Measurements from ENCODE around the gene TMEM158.

DNA sequence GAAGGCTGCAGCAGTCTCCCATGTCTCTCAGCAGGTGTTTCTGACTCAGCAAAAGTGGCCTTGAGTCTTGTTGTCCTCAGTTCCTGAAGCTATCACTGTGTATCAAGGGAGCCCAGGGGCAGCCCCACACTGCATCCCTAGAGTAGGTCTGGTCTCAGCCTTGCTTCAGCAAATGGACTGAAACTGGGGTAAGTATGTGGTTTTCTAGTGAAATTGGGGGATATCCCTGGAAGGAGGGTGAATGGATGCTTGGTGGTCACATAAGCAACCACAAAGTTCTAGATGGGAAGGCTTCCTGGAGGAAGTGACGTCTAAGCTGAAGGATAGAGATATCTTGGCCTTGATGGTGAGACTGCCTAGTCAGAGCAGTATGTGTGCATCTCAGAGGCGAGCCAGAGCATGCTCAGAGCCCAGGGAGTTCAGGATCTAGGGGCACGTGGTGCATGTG is 38.4 kb downstream of the TMEM158 start:
- TF ChIP-seq, protein P1, sequence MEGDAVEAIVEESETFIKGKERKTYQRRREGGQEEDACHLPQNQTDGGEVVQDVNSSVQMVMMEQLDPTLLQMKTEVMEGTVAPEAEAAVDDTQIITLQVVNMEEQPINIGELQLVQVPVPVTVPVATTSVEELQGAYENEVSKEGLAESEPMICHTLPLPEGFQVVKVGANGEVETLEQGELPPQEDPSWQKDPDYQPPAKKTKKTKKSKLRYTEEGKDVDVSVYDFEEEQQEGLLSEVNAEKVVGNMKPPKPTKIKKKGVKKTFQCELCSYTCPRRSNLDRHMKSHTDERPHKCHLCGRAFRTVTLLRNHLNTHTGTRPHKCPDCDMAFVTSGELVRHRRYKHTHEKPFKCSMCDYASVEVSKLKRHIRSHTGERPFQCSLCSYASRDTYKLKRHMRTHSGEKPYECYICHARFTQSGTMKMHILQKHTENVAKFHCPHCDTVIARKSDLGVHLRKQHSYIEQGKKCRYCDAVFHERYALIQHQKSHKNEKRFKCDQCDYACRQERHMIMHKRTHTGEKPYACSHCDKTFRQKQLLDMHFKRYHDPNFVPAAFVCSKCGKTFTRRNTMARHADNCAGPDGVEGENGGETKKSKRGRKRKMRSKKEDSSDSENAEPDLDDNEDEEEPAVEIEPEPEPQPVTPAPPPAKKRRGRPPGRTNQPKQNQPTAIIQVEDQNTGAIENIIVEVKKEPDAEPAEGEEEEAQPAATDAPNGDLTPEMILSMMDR (conservative IDR thresholded peaks at IDR 0.05 in 1 of 2, IDR thresholded peaks at IDR 0.05 in 1 of 2; ENCODE audit: extremely low read depth in 1 of 2, insufficient read depth in 1 of 2, low read depth in 1 of 2, low read length in 2 of 2) = no peak
- no peak for TF ChIP-seq EZH2 (IDR thresholded peaks at IDR 0.05; ENCODE audit: borderline replicate concordance, low read length)
